GM12892 (cell line): ENCODE data around the gene ASS1.

Experiments
- DNase-seq: peaks from one replicate; pipeline ENCODE4 v3.0.0; 2011; ENCODE audit not compliant: insufficient read length
- FAIRE-seq: peaks from 2 replicates; lab custom pipeline; 2011; peaks lifted over from hg19 to GRCh38; lab: Jason Lieb, UNC
- POLR2A ChIP-seq: IDR thresholded peaks from 2 replicates; pipeline ENCODE4 v1.6.1; 2011; ENCODE audit warnings: low read depth, low read length, control low read depth
- POLR2AphosphoS5 ChIP-seq: IDR thresholded peaks from 2 replicates; pipeline ENCODE4 v1.6.1; 2011; ENCODE audit warnings: low read depth, low read length, control low read depth
- TAF1 ChIP-seq: IDR thresholded peaks from 2 replicates; pipeline ENCODE4 v1.6.1; 2011; ENCODE audit warnings: low read depth, mild to moderate bottlenecking, control low read depth, low read length, borderline replicate concordance

Gene ASS1

DNA sequence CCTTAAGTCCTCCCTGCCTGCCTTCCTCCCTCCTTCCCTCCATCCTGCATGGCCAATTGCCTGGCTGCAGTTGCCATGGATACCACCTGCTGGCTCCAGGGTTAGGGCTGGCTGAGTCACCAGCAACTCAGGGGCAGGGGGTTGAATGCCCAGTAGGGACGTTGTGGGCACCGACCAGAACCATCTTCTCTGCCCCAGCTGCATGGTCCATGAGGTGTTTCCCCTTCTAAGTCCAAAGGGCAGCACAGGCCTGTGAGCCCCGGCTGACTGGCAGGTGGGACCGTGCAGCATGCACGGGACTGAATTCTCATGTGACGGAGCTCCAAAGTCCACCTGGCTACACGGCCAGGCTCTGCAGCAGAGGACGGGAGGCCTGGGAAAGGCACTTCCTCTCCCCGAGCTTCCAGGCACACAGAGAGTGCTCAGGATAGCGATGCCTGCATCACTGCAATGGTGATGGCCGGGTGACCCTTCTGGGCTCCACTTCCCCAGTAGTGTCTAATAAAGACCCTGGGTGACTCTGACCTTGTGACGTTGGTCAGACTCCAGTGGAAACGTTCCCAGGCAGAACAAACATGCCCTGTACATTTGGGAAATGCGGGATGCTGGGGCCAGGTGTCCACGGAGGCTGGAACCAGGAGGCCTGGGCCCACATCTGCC is 5.7 kb downstream of the ASS1 start:
- DNase-seq: no peak
- TF ChIP-seq TAF1 (no peak), POLR2A (no peak)
- no peak for FAIRE-seq

GRCh38 chr9:130451004-130451390 is 6.2 kb downstream of the ASS1 start:
- TF ChIP-seq POLR2A: no peak
- no peak for TF ChIP-seq TAF1
- TF ChIP-seq POLR2AphosphoS5: no peak
- DNase-seq (no peak), FAIRE-seq (no peak)

DNA sequence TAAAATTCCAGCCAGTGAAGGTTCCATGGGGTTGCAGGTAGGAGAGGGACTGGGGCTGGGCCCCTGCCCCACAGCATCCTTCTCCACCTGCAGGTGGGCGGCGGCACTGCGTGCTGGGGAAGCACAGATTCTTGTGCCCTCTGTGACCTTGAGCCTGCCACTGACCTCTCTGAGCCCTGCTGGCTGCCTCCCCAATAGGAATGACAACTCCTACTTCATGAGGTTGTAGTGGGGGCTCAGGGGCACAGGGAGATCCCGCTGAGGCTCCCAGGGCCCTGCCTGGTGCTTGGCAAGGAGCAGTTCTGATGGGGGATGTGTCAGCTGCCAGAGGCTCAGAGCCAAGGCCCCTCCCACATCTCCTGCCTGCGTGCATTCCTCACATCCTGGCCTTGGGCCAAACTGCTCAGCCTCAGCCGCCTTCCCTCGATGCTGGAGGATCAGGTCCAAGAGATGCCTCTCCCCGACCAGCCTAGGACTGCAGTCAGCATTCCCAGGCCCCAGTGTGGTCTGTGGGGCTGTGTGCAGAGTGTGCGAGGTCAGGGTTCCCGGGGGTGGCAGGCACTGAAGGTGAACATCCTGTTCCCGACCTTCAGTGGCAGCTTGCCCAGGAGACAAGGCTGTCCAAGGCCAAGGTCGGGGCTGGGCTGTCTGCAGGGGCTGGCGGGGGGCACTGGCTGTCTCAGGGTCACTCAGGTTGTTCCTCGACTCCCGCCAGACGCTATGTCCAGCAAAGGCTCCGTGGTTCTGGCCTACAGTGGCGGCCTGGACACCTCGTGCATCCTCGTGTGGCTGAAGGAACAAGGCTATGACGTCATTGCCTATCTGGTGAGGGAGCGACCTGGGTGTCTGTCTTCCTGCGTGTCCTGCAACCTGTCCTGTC is 7.0 kb downstream of the ASS1 start:
- FAIRE-seq: no peak
- no peak for DNase-seq
- TF ChIP-seq POLR2AphosphoS5 (no peak), TAF1 (no peak), POLR2A (no peak)

DNA sequence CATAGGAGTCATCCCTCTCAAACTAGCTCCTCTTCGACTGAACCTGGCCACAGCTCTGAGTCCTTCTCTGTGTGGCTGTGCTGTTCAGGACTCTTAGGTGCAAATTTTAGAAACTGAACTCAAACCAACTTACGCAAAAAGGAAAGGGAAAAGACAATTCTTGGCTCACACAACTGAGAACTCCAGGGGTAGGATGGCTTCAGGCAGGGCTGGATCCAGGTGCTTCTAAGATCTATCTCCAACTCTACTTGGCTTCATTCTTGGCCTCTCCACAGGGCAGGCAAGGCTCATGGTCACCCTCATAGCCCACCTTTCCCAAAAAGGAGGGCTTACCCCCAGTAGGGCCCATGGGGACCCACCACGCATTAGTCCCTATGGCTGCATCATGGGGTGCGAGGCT is 8.1 kb downstream of the ASS1 start:
- no peak for FAIRE-seq
- TF ChIP-seq POLR2AphosphoS5 (no peak), TAF1 (no peak), POLR2A (no peak)

GRCh38 chr9:130453487-130453886 is 8.7 kb downstream of the ASS1 start:
- FAIRE-seq (no peak), DNase-seq (no peak)
- TF ChIP-seq TAF1 (no peak), POLR2A (no peak), POLR2AphosphoS5 (no peak)

More for the DNA sequence above, 8.1 kb downstream of the ASS1 start:
- no peak for DNase-seq

GRCh38 chr9:130454096-130454811 is 9.5 kb downstream of the ASS1 start:
- no peak for FAIRE-seq
- no peak for DNase-seq
- no peak for TF ChIP-seq POLR2AphosphoS5
- TF ChIP-seq TAF1: no peak
- no peak for TF ChIP-seq POLR2A

- DNase-seq (no peak), FAIRE-seq (no peak)
- no peak for TF ChIP-seq POLR2A
- TF ChIP-seq TAF1: no peak
- no peak for TF ChIP-seq POLR2AphosphoS5
Observed at GRCh38 chr9:130454812-130455325, 10.1 kb downstream of the ASS1 start.

GRCh38 chr9:130458027-130458803 is 13.5 kb downstream of the ASS1 start:
- TF ChIP-seq POLR2A: no peak
- no peak for TF ChIP-seq TAF1
- TF ChIP-seq POLR2AphosphoS5: no peak
- no peak for FAIRE-seq
- no peak for DNase-seq

- no peak for DNase-seq
- FAIRE-seq: no peak
- no peak for TF ChIP-seq POLR2A
- no peak for TF ChIP-seq POLR2AphosphoS5
- TF ChIP-seq TAF1: no peak
Observed at GRCh38 chr9:130458804-130459067, 14.0 kb downstream of the ASS1 start.

DNA sequence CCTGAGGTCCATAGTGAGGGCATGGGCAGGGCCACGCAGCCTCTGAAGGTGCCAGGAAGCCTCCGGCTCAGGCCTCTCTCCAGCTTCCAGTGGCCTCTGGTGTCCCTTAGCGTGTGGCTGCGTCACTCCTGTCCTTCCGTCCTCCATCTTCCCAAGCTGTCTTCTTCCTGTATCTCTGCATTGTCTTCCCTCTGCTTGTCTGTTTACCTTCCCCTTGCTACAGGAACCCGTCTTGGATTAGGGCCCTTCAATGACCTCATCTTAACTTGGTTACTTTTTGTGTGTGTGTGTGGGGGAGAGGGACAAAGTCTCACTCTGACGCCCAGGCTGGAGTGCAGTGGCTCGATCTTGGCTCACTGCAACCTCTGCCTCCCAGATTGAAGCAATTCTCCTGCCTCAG is 14.4 kb downstream of the ASS1 start:
- TF ChIP-seq POLR2A: no peak
- no peak for TF ChIP-seq POLR2AphosphoS5
- no peak for TF ChIP-seq TAF1
- no peak for FAIRE-seq
- DNase-seq: no peak

DNA sequence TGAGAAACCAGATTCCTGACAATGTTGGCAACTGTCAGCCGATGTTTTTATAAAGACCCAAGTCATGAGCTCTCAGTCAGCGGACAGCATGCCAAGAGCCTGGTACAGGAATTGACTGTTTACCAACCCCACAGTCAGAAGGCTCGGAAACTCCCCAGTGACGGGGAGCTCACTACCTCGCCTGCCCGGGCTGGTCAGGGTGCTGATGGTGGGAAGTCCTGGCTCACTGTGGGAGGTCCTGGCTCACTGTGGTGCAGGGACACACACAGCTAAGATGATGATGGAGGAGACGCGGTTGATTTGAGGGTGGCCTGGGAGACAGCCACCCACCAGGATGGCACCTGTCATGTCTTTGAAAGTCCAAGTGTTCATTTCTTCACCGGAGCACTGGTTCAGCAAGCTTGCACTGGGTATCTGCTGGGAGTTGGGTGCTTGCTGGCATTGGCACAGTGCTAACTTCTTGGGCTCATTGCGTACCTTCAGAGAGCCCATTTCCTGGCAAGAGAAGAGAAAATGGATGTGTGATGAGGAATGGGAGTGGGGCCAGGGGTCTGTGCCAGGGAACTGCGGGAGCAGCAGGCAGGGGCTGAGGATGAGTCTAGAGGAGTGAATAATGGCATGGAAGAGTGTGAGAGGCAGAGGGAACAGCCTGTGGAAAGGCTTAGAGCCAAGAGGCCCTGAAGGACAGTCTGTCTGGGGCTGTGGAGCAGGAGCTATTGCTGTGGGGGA is 15.3 kb downstream of the ASS1 start:
- TF ChIP-seq POLR2AphosphoS5 (no peak), TAF1 (no peak), POLR2A (no peak)
- DNase-seq (no peak), FAIRE-seq (no peak)
